K562 (cell line): ENCODE measurements around the gene ROPN1L. TPM values are rescaled to one million over a fixed set of nuclear protein-coding genes. Genes with fewer than 3 reads are reported as not detected.

Experiments used
- ARID1B ChIP-seq: fragments of 450-650 bp; IDR thresholded peaks from 2 replicates; pipeline ENCODE4 v1.6.1; 2016; ENCODE audit warnings: antibody characterized with exemption, mild to moderate bottlenecking, inconsistent platforms
- BCOR ChIP-seq: fragments of 450-650 bp; IDR thresholded peaks from 2 replicates; pipeline ENCODE4 v1.6.1; 2016
- EP400 ChIP-seq: fragments of 450-650 bp; IDR thresholded peaks from 2 replicates; pipeline ENCODE4 v1.6.1; 2017; ENCODE audit warnings: antibody characterized with exemption, mild to moderate bottlenecking, moderate library complexity
- FOS ChIP-seq: IDR thresholded peaks from 3 replicates; pipeline ENCODE4 v1.6.1; 2011; ENCODE audit not compliant: insufficient read length; ENCODE audit errors: extremely low read depth
- MCM2 ChIP-seq: fragments of 450-650 bp; IDR thresholded peaks from 2 replicates; pipeline ENCODE4 v1.6.1; 2017; ENCODE audit warnings: low read depth, mild to moderate bottlenecking
- MED1 ChIP-seq: sonication (generic); formaldehyde crosslinking; IDR thresholded peaks from 2 replicates; pipeline ENCODE4 v1.8.1; 2023; ENCODE audit warnings: missing genetic modification reagents, borderline replicate concordance
- MYBL2 ChIP-seq, 2 experiments: fragments of 450-650 bp in 1 of 2; sonication (generic) in 1 of 2; formaldehyde crosslinking in 1 of 2; IDR thresholded peaks; 2 replicates each; pipeline versions ENCODE4 v1.6.1 to v1.8.1; 2017 to 2022; ENCODE audit warnings: borderline replicate concordance in 1 of 2, inconsistent platforms in 1 of 2, low read depth in 1 of 2, mild to moderate bottlenecking in 1 of 2, missing genetic modification reagents in 1 of 2, moderate library complexity in 1 of 2
- PHF8 ChIP-seq: fragments of 200-600 bp; sonication (generic); IDR thresholded peaks from 2 replicates; pipeline ENCODE4 v1.6.1; 2012; ENCODE audit warnings: mixed run types, mild to moderate bottlenecking, inconsistent platforms, low read length, moderate library complexity, borderline replicate concordance
- SAP30 ChIP-seq: fragments of 200-600 bp; sonication (generic); IDR thresholded peaks from 2 replicates; pipeline ENCODE4 v1.6.1; 2012; ENCODE audit warnings: borderline replicate concordance, low read depth, mild to moderate bottlenecking, moderate library complexity, low read length, control low read depth, inconsistent platforms; ENCODE audit not compliant: insufficient read depth, poor library complexity, severe bottlenecking
- TEAD4 ChIP-seq, 2 experiments: sonication (generic) in 1 of 2; formaldehyde crosslinking in 1 of 2; IDR thresholded peaks; 2 replicates each; pipeline versions ENCODE4 v1.6.1 to v1.8.0; 2012 to 2022; ENCODE audit warnings: borderline replicate concordance in 1 of 2, inconsistent platforms in 1 of 2, low read length in 1 of 2, mild to moderate bottlenecking in 1 of 2, missing genetic modification reagents in 1 of 2
- ZBTB7A ChIP-seq: IDR thresholded peaks from 2 replicates; pipeline ENCODE4 v1.6.1; 2011; ENCODE audit warnings: low read depth, mild to moderate bottlenecking, low read length, moderate library complexity, borderline replicate concordance; ENCODE audit not compliant: control insufficient read depth
- ZNF347 ChIP-seq: fragments of 450-650 bp; formaldehyde crosslinking; IDR thresholded peaks from 2 replicates; pipeline ENCODE4 v1.4.0; 2020; ENCODE audit warnings: low read depth, mild to moderate bottlenecking, moderate library complexity
- ZNF436 ChIP-seq: fragments of 250-450, 450-650 bp; sonication (Bioruptor Pico); formaldehyde crosslinking; IDR thresholded peaks from 2 replicates; pipeline ENCODE4 v1.7.0; 2020; ENCODE audit warnings: mild to moderate bottlenecking
- ZNF586 ChIP-seq: fragments of 450-650 bp; formaldehyde crosslinking; conservative IDR thresholded peaks from 2 replicates; pipeline ENCODE4 v1.4.0; 2020; ENCODE audit warnings: mild to moderate bottlenecking, moderate library complexity
- ZNF830 ChIP-seq: fragments of 250-450 bp; sonication (Bioruptor Pico); IDR thresholded peaks from 2 replicates; pipeline ENCODE4 v1.5.0; 2021; ENCODE audit warnings: mild to moderate bottlenecking
- polyA plus RNA-seq, 8 experiments: library from polyadenylated mRNA; depleted of rRNA in 4 of 8; stranded (reverse) in 5 of 8; unstranded in 3 of 8; fragments of >200 nt; fragmentation: Nextera tagmentation in 2 of 8; fragmentation: Illumina TruSeq in 1 of 8; extraction: Ambion mirVana in 2 of 8; extraction: Trizol in 1 of 8; gene quantifications; 2 replicates each; pipeline versions ENCODE4 v1.2.1 to v1.2.3, GENCODE V29; 2011 to 2014; ENCODE audit warnings: inconsistent platforms in 1 of 8, missing spikeins in 1 of 8
- total RNA-seq, 7 experiments: library from RNA; depleted of rRNA in 6 of 7; stranded (reverse); fragments of >200 nt in 6 of 7; fragmentation: Illumina TruSeq in 2 of 7; extraction: Trizol in 2 of 7; gene quantifications; 2 replicates each; pipeline versions ENCODE4 v1.2.1 to v1.2.3, GENCODE V29; 2011 to 2021; ENCODE audit warnings: low replicate concordance in 1 of 7
- TF ChIP-seq, protein P1 (sequence below): sonication (generic); formaldehyde crosslinking; IDR thresholded peaks from 2 replicates; pipeline ENCODE4 v1.5.0; 2020; ENCODE audit warnings: missing genetic modification reagents
- TF ChIP-seq, protein P2 (sequence below): fragments of 250-450 bp; sonication (Bioruptor Pico); IDR thresholded peaks from 2 replicates; pipeline ENCODE4 v1.8.0; 2022; ENCODE audit warnings: moderate library complexity, mild to moderate bottlenecking, inconsistent platforms
- TF ChIP-seq, protein P3 (sequence below): IDR thresholded peaks from 2 replicates; pipeline ENCODE4 v1.6.1; 2014; ENCODE audit warnings: antibody characterized with exemption
- TF ChIP-seq, protein P4 (sequence below): sonication (generic); formaldehyde crosslinking; IDR thresholded peaks from 2 replicates; pipeline ENCODE4 v1.8.1; 2023; ENCODE audit warnings: missing genetic modification reagents, mild to moderate bottlenecking, borderline replicate concordance

ROPN1L gene
- total and polyA plus RNA-seq, 9 of the 15 experiments (the other 6 are each of a cell fraction or from before 2014, with no cell fraction given): 0.04 to 0.85 (median 0.24) TPM; not detected in 3

DNA sequence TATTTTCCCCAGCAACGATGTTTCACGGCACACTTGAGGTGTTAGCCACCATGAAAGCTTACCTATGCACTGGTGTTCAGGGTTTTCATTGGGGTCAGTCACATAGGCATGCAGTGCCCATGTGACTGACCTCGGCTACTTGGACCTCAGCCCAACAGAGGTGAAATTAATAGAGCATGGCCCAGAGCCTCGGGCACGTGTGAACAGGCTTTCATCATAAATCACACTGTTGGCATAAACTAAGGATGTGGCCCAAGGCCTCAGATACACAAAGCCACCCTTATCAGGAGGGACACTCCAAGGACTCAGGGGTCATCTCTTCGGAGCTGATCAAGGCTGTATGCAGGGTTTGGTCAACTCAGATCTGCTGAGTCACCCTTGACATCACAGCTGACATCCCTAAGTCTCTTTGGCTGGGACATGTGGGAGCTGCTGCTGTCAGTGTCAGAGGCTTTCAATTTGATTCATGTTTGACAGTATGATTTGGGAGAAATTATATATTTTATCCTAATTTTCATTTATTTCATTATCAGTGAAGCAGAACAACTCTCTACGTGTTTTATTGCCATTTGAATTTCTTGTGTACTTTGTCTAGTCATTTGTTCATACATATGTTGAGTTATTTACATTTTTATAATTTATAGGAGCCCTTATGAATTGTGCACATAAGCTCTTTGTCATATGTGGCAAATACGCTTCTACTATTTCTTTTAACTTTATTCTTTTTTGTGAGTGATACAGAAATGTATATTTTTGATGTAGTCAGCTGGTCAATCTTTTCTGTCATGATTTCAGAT, 62.5 kb downstream of the ROPN1L start (continued):
- TF ChIP-seq SAP30: no peak
- no peak for TF ChIP-seq FOS
- no peak for TF ChIP-seq MYBL2 (IDR thresholded peaks at IDR 0.05; ENCODE audit: low read depth)
- no peak for TF ChIP-seq MYBL2 (CRISPR knock-in tag; IDR thresholded peaks at IDR 0.05; ENCODE audit: borderline replicate concordance)
- TF ChIP-seq, protein P1, sequence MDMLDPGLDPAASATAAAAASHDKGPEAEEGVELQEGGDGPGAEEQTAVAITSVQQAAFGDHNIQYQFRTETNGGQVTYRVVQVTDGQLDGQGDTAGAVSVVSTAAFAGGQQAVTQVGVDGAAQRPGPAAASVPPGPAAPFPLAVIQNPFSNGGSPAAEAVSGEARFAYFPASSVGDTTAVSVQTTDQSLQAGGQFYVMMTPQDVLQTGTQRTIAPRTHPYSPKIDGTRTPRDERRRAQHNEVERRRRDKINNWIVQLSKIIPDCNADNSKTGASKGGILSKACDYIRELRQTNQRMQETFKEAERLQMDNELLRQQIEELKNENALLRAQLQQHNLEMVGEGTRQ (CRISPR knock-in tag): peak; percentile 65
- TF ChIP-seq BCOR: 0 out of 2 replicates have a peak, but pooled peaks have one; percentile 41
- peak; percentile 90 for TF ChIP-seq ARID1B
- TF ChIP-seq EP400: peak; percentile 63
- TF ChIP-seq MCM2: no peak
- no peak for TF ChIP-seq ZNF830 (CRISPR knock-in tag)
- no peak for TF ChIP-seq PHF8
- peak; percentile 38; the same call in 1 of the 2 replicates for TF ChIP-seq ZBTB7A
- TF ChIP-seq MED1 (CRISPR knock-in tag): no peak
- TF ChIP-seq ZNF586 (CRISPR knock-in tag): no peak
- TF ChIP-seq, protein P2, sequence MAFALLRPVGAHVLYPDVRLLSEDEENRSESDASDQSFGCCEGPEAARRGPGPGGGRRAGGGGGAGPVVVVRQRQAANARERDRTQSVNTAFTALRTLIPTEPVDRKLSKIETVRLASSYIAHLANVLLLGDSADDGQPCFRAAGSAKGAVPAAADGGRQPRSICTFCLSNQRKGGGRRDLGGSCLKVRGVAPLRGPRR (CRISPR knock-in tag): peak; percentile 80; the same call in 1 of the 2 replicates
- no peak for TF ChIP-seq ZNF347
- TF ChIP-seq TEAD4 (IDR thresholded peaks at IDR 0.05; ENCODE audit: low read length): peak; percentile 83
- no peak for TF ChIP-seq TEAD4 (CRISPR knock-in tag; IDR thresholded peaks at IDR 0.05; ENCODE audit: borderline replicate concordance)
- TF ChIP-seq, protein P3, sequence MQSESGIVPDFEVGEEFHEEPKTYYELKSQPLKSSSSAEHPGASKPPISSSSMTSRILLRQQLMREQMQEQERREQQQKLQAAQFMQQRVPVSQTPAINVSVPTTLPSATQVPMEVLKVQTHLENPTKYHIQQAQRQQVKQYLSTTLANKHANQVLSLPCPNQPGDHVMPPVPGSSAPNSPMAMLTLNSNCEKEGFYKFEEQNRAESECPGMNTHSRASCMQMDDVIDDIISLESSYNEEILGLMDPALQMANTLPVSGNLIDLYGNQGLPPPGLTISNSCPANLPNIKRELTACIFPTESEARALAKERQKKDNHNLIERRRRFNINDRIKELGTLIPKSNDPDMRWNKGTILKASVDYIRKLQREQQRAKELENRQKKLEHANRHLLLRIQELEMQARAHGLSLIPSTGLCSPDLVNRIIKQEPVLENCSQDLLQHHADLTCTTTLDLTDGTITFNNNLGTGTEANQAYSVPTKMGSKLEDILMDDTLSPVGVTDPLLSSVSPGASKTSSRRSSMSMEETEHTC: no peak
- TF ChIP-seq, protein P4, sequence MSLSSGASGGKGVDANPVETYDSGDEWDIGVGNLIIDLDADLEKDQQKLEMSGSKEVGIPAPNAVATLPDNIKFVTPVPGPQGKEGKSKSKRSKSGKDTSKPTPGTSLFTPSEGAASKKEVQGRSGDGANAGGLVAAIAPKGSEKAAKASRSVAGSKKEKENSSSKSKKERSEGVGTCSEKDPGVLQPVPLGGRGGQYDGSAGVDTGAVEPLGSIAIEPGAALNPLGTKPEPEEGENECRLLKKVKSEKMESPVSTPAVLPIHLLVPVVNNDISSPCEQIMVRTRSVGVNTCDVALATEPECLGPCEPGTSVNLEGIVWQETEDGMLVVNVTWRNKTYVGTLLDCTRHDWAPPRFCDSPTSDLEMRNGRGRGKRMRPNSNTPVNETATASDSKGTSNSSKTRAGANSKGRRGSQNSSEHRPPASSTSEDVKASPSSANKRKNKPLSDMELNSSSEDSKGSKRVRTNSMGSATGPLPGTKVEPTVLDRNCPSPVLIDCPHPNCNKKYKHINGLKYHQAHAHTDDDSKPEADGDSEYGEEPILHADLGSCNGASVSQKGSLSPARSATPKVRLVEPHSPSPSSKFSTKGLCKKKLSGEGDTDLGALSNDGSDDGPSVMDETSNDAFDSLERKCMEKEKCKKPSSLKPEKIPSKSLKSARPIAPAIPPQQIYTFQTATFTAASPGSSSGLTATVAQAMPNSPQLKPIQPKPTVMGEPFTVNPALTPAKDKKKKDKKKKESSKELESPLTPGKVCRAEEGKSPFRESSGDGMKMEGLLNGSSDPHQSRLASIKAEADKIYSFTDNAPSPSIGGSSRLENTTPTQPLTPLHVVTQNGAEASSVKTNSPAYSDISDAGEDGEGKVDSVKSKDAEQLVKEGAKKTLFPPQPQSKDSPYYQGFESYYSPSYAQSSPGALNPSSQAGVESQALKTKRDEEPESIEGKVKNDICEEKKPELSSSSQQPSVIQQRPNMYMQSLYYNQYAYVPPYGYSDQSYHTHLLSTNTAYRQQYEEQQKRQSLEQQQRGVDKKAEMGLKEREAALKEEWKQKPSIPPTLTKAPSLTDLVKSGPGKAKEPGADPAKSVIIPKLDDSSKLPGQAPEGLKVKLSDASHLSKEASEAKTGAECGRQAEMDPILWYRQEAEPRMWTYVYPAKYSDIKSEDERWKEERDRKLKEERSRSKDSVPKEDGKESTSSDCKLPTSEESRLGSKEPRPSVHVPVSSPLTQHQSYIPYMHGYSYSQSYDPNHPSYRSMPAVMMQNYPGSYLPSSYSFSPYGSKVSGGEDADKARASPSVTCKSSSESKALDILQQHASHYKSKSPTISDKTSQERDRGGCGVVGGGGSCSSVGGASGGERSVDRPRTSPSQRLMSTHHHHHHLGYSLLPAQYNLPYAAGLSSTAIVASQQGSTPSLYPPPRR (CRISPR knock-in tag): 0 out of 2 replicates have a peak, but pooled peaks have one; percentile 56
- TF ChIP-seq ZNF436 (CRISPR knock-in tag): no peak
